NT2/D1 (cell line): Measurements from ENCODE around the gene LRRC39.

ENCODE experiments used
- YY1 ChIP-seq: IDR thresholded peaks from 2 replicates; pipeline ENCODE4 v1.6.1; 2011; ENCODE audit not compliant: insufficient read length, insufficient read depth
- ZNF274 ChIP-seq: IDR thresholded peaks from 2 replicates; pipeline ENCODE4 v1.6.1; 2011; ENCODE audit warnings: mild to moderate bottlenecking, low read depth, low read length

GRCh38 chr1:100127226-100127625 is 50.8 kb downstream of the LRRC39 start:
- no peak for TF ChIP-seq ZNF274
- TF ChIP-seq YY1: no peak
